GM12878 (cell line): Measurements from ENCODE around the gene MGA. TPM values are rescaled to one million over a fixed set of nuclear protein-coding genes. Genes with fewer than 3 reads are reported as not detected.
A peak's percentile ranks its signal among the peaks of the same experiment; 100 is the strongest.

Experiments
- ATAC-seq: fragments of 200-7000 bp; cut with Tn5 transposase; 3 replicates; pipeline ENCODE4 v1.9.1; 2020; ENCODE audit warnings: mild to moderate bottlenecking, moderate library complexity
- BruUV-seq: library from RNA; stranded (reverse); fragments of 400-500 nt; replicated peaks from 2 replicates; lab custom pipeline; 2021; lab: Mats Ljungman, UMichigan
- CTCF ChIA-PET: fragments of 300-600 bp; sonication (Branson Sonifier 250); formaldehyde crosslinking; extraction: SDS; loops from one replicate; lab custom pipeline; 2021; ENCODE audit warnings: inconsistent platforms; lab: Yijun Ruan, JAX
- POLR2A ChIA-PET: fragments of 350-600 bp; formaldehyde crosslinking; extraction: SDS; loops from one replicate; lab custom pipeline; 2021; ENCODE audit warnings: inconsistent platforms; lab: Charles Lee
- RAD21 ChIA-PET: fragments of 300-600 bp; sonication (Branson Sonifier 250); formaldehyde crosslinking; loops from one replicate; lab custom pipeline; 2023; ENCODE audit warnings: antibody characterized with exemption; ENCODE audit not compliant: unreplicated experiment; lab: Charles Lee
- SMC1A ChIA-PET: fragments of 300-600 bp; sonication (Branson Sonifier 250); formaldehyde crosslinking; loops from one replicate; lab custom pipeline; 2023; ENCODE audit not compliant: unreplicated experiment, uncharacterized antibody; lab: Charles Lee
- DNase-seq: peaks from one replicate; pipeline ENCODE4 v3.0.0-alpha.2; 2011; ENCODE audit warnings: low read depth, low spot score
- FAIRE-seq: peaks from 3 replicates; lab custom pipeline; 2011; peaks lifted over from hg19 to GRCh38; lab: Jason Lieb, UNC
- H2AFZ ChIP-seq: 2 replicates; pipeline ENCODE4 v1.6.0; 2011; ENCODE audit warnings: low read depth, low read length, control low read depth; ENCODE audit not compliant: control insufficient read depth
- H3K27ac ChIP-seq: 2 replicates; pipeline ENCODE4 v1.5.1; 2011; ENCODE audit warnings: control low read depth; ENCODE audit not compliant: control insufficient read depth, insufficient read depth
- H3K27me3 ChIP-seq, 2 experiments: replicated peaks in 1 of 2; 2 replicates each; pipeline versions ENCODE4 v1.6.0 to v1.6.1; 2011; ENCODE audit warnings: low read length in 1 of 2; ENCODE audit not compliant: control insufficient read depth in 2 of 2, insufficient read depth in 2 of 2
- H3K36me3 ChIP-seq, 2 experiments: 2 replicates each; pipeline ENCODE4 v1.5.1; 2011; ENCODE audit warnings: low read length in 1 of 2; ENCODE audit not compliant: control insufficient read depth in 2 of 2, insufficient read depth in 2 of 2
- H3K4me1 ChIP-seq: 2 replicates; pipeline ENCODE4 v1.6.1; 2011; ENCODE audit warnings: mild to moderate bottlenecking, low read length, moderate library complexity, mixed read lengths; ENCODE audit not compliant: control insufficient read depth, insufficient read depth
- H3K4me2 ChIP-seq: 2 replicates; pipeline ENCODE4 v1.6.0; 2011; ENCODE audit warnings: control low read depth; ENCODE audit not compliant: control insufficient read depth, insufficient read depth
- H3K4me3 ChIP-seq: fragments of 200-600 bp; sonication (generic); 2 replicates; pipeline ENCODE4 v1.5.1; 2016
- H3K79me2 ChIP-seq: 2 replicates; pipeline ENCODE4 v1.6.0; 2011; ENCODE audit warnings: low read length; ENCODE audit not compliant: control insufficient read depth, insufficient read depth
- H3K9ac ChIP-seq: 2 replicates; pipeline ENCODE4 v1.8.0; 2011; ENCODE audit warnings: low read length, control low read depth, mixed read lengths; ENCODE audit not compliant: control insufficient read depth, insufficient read depth
- H3K9me3 ChIP-seq: replicated peaks from 3 replicates; pipeline ENCODE4 v1.5.1; 2011; ENCODE audit warnings: mild to moderate bottlenecking, low read length; ENCODE audit not compliant: control insufficient read depth, insufficient read depth
- H4K20me1 ChIP-seq: 2 replicates; pipeline ENCODE4 v1.6.0; 2011; ENCODE audit not compliant: control insufficient read depth, insufficient read depth
- CBFB ChIP-seq: IDR thresholded peaks from 2 replicates; pipeline ENCODE4 v1.6.1; 2016; ENCODE audit warnings: antibody characterized with exemption, low read depth
- FOXM1 ChIP-seq: IDR thresholded peaks from 2 replicates; pipeline ENCODE4 v1.6.1; 2012; ENCODE audit warnings: low read depth, mild to moderate bottlenecking, inconsistent platforms, low read length, moderate library complexity
- IRF5 ChIP-seq: fragments of 450-650 bp; IDR thresholded peaks from 2 replicates; pipeline ENCODE4 v1.6.1; 2017; ENCODE audit warnings: borderline replicate concordance
- MEF2B ChIP-seq: fragments of 450-650 bp; IDR thresholded peaks from 2 replicates; pipeline ENCODE4 v1.6.1; 2018; ENCODE audit warnings: mild to moderate bottlenecking, moderate library complexity; ENCODE audit not compliant: partially characterized antibody, poor library complexity, severe bottlenecking
- NBN ChIP-seq: fragments of 450-650 bp; IDR thresholded peaks from 2 replicates; pipeline ENCODE4 v1.6.1; 2016
- RAD51 ChIP-seq: fragments of 450-650 bp; IDR thresholded peaks from 2 replicates; pipeline ENCODE4 v1.6.1; 2016; ENCODE audit warnings: moderate library complexity, mild to moderate bottlenecking, inconsistent platforms
- ZNF687 ChIP-seq: fragments of 450-650 bp; IDR thresholded peaks from 2 replicates; pipeline ENCODE4 v1.6.1; 2017; ENCODE audit warnings: mild to moderate bottlenecking, moderate library complexity
- WGBS: methylation state at CpG from one replicate; pipeline ENCODE4 v1.1.6; 2016; ENCODE audit warnings: low lambda C conversion rate; ENCODE audit not compliant: insufficient replicate concordance, insufficient coverage; ENCODE audit errors: missing lambda C conversion rate; 5-methylcytosine and 5-hydroxymethylcytosine counted together
- in situ Hi-C: fragments of 300-500 bp; cut with MboI; formaldehyde crosslinking; loops from 9 replicates; pipeline ENCODE4 v1.14.3; 2018; ENCODE audit warnings: mixed read lengths
- intact Hi-C: fragments of 100-400 bp; cut with micrococcal nuclease; formaldehyde crosslinking; loops from one replicate; pipeline ENCODE4 v1.14.2; 2022; ENCODE audit not compliant: unreplicated experiment
- polyA plus RNA-seq, 11 experiments: library from polyadenylated mRNA; depleted of rRNA in 4 of 11; unstranded in 6 of 11; stranded (reverse) in 5 of 11; fragments of >200 nt; fragmentation: Nextera tagmentation in 4 of 11; fragmentation: Illumina TruSeq in 1 of 11; extraction: Ambion mirVana in 4 of 11; extraction: Trizol in 1 of 11; gene quantifications; 1 replicate in 1 of 11; 2 replicates in 10 of 11; pipeline versions ENCODE4 v1.2.1 to v1.2.3, GENCODE V29; 2011 to 2016; ENCODE audit warnings: inconsistent platforms in 2 of 11, missing spikeins in 2 of 11, low read depth in 1 of 11
- total RNA-seq, 4 experiments: library from RNA; depleted of rRNA in 3 of 4; stranded (reverse); fragments of >200 nt in 3 of 4; fragmentation: Illumina TruSeq in 1 of 4; extraction: Trizol in 1 of 4; gene quantifications; 2 replicates each; pipeline versions ENCODE4 v1.2.1 to v1.2.3, GENCODE V29; 2013 to 2021

Gene MGA
- total and polyA plus RNA-seq, 10 of the 15 experiments (the other 5 are each of a cell fraction or from before 2014, with no cell fraction given): 2.6 to 29.6 (median 17.0) TPM

- peak; percentile 76 for TF ChIP-seq ZNF687
- TF ChIP-seq FOXM1: 0 out of 2 replicates have a peak, but pooled peaks have one; percentile 29
- no peak for TF ChIP-seq IRF5
Measured at GRCh38 chr15:41661518-41662225, 1.5 kb downstream of the MGA start (continued).

- no peak overlapping the region for H2AFZ ChIP-seq
- H3K4me1 ChIP-seq: peaks cover 9% of the 10 kb centered on the region
- ATAC-seq: no peak
- no peaks in the 10 kb centered on the region; the same call in 1 of the 2 replicates for H4K20me1 ChIP-seq
- no peaks in the 10 kb centered on the region for H3K9me3 ChIP-seq
- no peak overlapping the region for H3K4me2 ChIP-seq
- no peaks in the 10 kb centered on the region for H3K36me3 ChIP-seq
- FAIRE-seq: no peak
- in situ Hi-C loops: no loop called here
- peaks cover 80% of the 10 kb centered on the region for H3K79me2 ChIP-seq
- CTCF ChIA-PET: no interaction called here
- SMC1A ChIA-PET: no interaction called here
- intact Hi-C loops: no loop called here
- H3K9ac ChIP-seq: no peak overlapping the region
- no peak for TF ChIP-seq CBFB
- TF ChIP-seq RAD51: no peak
- TF ChIP-seq NBN: no peak
- no peak for TF ChIP-seq MEF2B
- H3K4me3 ChIP-seq: no peak overlapping the region
- RAD21 ChIA-PET: no interaction called here
- 99% methylated on average over 3 of the region's 3 CpGs for WGBS
- POLR2A ChIA-PET: interaction anchor here (0.5 kb wide), 1 partner anchor 122 kb away, joined by 4 read pairs; the partner anchor contains the start of gene RPAP1
- DNase-seq: no peak
- H3K27me3 ChIP-seq: no peaks in the 10 kb centered on the region
- no peak overlapping the region for H3K27ac ChIP-seq
- no TSS peak for BruUV-seq
Measured at GRCh38 chr15:41666353-41666920, 6.2 kb downstream of the MGA start.
